ENCODE measurements around the gene C1QTNF1.
"Not testable (repeated sequence)": the region's sequence is repeated elsewhere in the genome, so short reads cannot be mapped to it uniquely, and the experiment has no call there.

Gene C1QTNF1

GRCh38 chr17:79019632-79020584 lies 4.1 kb upstream of the C1QTNF1 start:
- peak; percentile 77 for DNase-seq (ENCODE audit: low read depth, low spot score)
- no peak overlapping the region for H3K4me3 ChIP-seq (ENCODE audit: low read depth, low read length)
- TF ChIP-seq CTCF (IDR thresholded peaks at IDR 0.05; ENCODE audit: low read depth, low read length) = peak; percentile 71
- in situ Hi-C loops (cut with HindIII; ENCODE audit: low sequenced_read_pairs) = no loop called here

- H3K4me3 ChIP-seq (ENCODE audit: low read depth, low read length) = no peak overlapping the region
- TF ChIP-seq CTCF (IDR thresholded peaks at IDR 0.05; ENCODE audit: low read depth, low read length) = no peak
- in situ Hi-C loops (cut with HindIII; ENCODE audit: low sequenced_read_pairs) = no loop called here
- DNase-seq (ENCODE audit: low read depth, low spot score) = no peak
Measured at GRCh38 chr17:79020631-79021301, 3.2 kb upstream of the C1QTNF1 start.

- in situ Hi-C loops (cut with HindIII; ENCODE audit: low sequenced_read_pairs); H3K4me3 ChIP-seq (ENCODE audit: low read depth, low read length); DNase-seq (ENCODE audit: low read depth, low spot score): not testable (repeated sequence)
Measured at GRCh38 chr17:79021929-79022328, 2.0 kb upstream of the C1QTNF1 start.

GRCh38 chr17:79022507-79022991 lies 1.4 kb upstream of the C1QTNF1 start:
- in situ Hi-C loops (cut with HindIII; ENCODE audit: low sequenced_read_pairs) = no loop called here
- H3K4me3 ChIP-seq (ENCODE audit: low read depth, low read length) = no peak overlapping the region
- DNase-seq (ENCODE audit: low read depth, low spot score) = no peak
- no peak for TF ChIP-seq CTCF (IDR thresholded peaks at IDR 0.05; ENCODE audit: low read depth, low read length)

GRCh38 chr17:79023180-79023705 lies 726 bp upstream of the C1QTNF1 start:
- no peak for TF ChIP-seq CTCF (IDR thresholded peaks at IDR 0.05; ENCODE audit: low read depth, low read length)
- no peak for DNase-seq (ENCODE audit: low read depth, low spot score)
- no peak overlapping the region for H3K4me3 ChIP-seq (ENCODE audit: low read depth, low read length)
- in situ Hi-C loops (cut with HindIII; ENCODE audit: low sequenced_read_pairs) = no loop called here

GRCh38 chr17:79024901-79025737 lies 1.1 kb downstream of the C1QTNF1 start:
- H3K4me3 ChIP-seq (ENCODE audit: low read depth, low read length) = peak overlapping the region; percentile 52
- no peak for TF ChIP-seq CTCF (IDR thresholded peaks at IDR 0.05; ENCODE audit: low read depth, low read length)
- in situ Hi-C loops (cut with HindIII; ENCODE audit: low sequenced_read_pairs) = no loop called here
- DNase-seq (ENCODE audit: low read depth, low spot score) = no peak
